SK-N-MC (cell line): Measurements from ENCODE around the gene FOXP2.

Experiments
- EZH2 ChIP-seq: fragments of 200-600 bp; sonication (generic); IDR thresholded peaks from one replicate; pipeline ENCODE4 v1.6.1; 2017; ENCODE audit warnings: antibody characterized with exemption
- FOXP2 ChIP-seq: optimal IDR thresholded peaks from 2 replicates; pipeline ENCODE3; 2011; ENCODE audit warnings: mild to moderate bottlenecking, moderate library complexity; ENCODE audit not compliant: insufficient read depth; ENCODE audit errors: extremely low read length, control extremely low read depth
- POLR2AphosphoS5 ChIP-seq: IDR thresholded peaks from 2 replicates; pipeline ENCODE4 v1.6.1; 2012; ENCODE audit warnings: mild to moderate bottlenecking, low read depth, low read length, borderline replicate concordance

GRCh38 chr7:114468844-114469243 lies 54.2 kb downstream of the FOXP2 start:
- TF ChIP-seq EZH2 (no peak), POLR2AphosphoS5 (no peak), FOXP2 (no peak)
